Mucosa of descending colon (tissue), 3 donors: ENCODE data around the gene EGFLAM. TPM values are rescaled to one million over a fixed set of nuclear protein-coding genes. Genes with fewer than 3 reads are reported as not detected.

ENCODE experiments used
- ATAC-seq: fragments of 200-7000 bp; cut with Tn5 transposase; one replicate; pipeline ENCODE4 v1.9.1; 2020; ENCODE audit warnings: mild to moderate bottlenecking, moderate library complexity
- DNase-seq, 3 donors: peaks; one replicate each; pipeline ENCODE4 v3.0.0-alpha.2; 2020
- H3K36me3 ChIP-seq: fragments of 200-600 bp; one replicate; pipeline ENCODE4 v1.8.0; 2021; ENCODE audit warnings: low read depth, mild to moderate bottlenecking
- H3K4me1 ChIP-seq: fragments of 200-600 bp; one replicate; pipeline ENCODE4 v1.8.0; 2021; ENCODE audit warnings: low read depth, mild to moderate bottlenecking
- H3K4me3 ChIP-seq: fragments of 200-600 bp; one replicate; pipeline ENCODE4 v1.8.0; 2021; ENCODE audit warnings: mild to moderate bottlenecking
- H3K9me3 ChIP-seq: fragments of 200-600 bp; one replicate; pipeline ENCODE4 v1.8.0; 2021; ENCODE audit warnings: mild to moderate bottlenecking
- CTCF ChIP-seq: fragments of 200-600 bp; IDR thresholded peaks from one replicate; pipeline ENCODE4 v1.8.0; 2022; ENCODE audit warnings: antibody characterized with exemption, mild to moderate bottlenecking
- intact Hi-C, 2 donors: fragments of 100-400 bp; cut with DNase I in 1 of 2; cut with micrococcal nuclease in 1 of 2; formaldehyde crosslinking; loops; one replicate each; pipeline versions ENCODE4 v1.11.0 to v1.11.1; 2022; cut with DNase I, micrococcal nuclease
- total RNA-seq, 3 donors: library from RNA; stranded (reverse); fragmentation: NEBNext Ultra II Directional in 2 of 3; extraction: Animal tissue kit (Norgen Biotek cat#: 25700) in 2 of 3; gene quantifications; one replicate each; pipeline versions ENCODE4 v1.2.1 to v1.2.4, GENCODE V29; 2021 to 2023
- donor health status: DM: no; HTN: no; CAD: no; lungs with moderate emphysema.
- donor health status: DM: no; HTN: no; CAD: no.
- donor health status: DM: no; HTN: yes; CAD: no.

The EGFLAM gene
- total RNA-seq, 3 donors from 2014 or later: 0.46 to 2.1 (median 0.84) TPM

GRCh38 chr5:38367410-38367809 is 109.1 kb downstream of the EGFLAM start:
- no peak for ATAC-seq
- H3K4me3 ChIP-seq: no peak overlapping the region
- no peak for TF ChIP-seq CTCF
- DNase-seq: no peak
- no peaks in the 10 kb centered on the region for H3K36me3 ChIP-seq
- no peaks in the 10 kb centered on the region for H3K4me1 ChIP-seq
- intact Hi-C loops: no loop called here
- no peaks in the 10 kb centered on the region for H3K9me3 ChIP-seq

- intact Hi-C loops: no loop called here
- no peak overlapping the region for H3K4me3 ChIP-seq
- TF ChIP-seq CTCF: no peak
- ATAC-seq (no peak), DNase-seq (no peak)
- no peaks in the 10 kb centered on the region for H3K4me1 ChIP-seq
- no peaks in the 10 kb centered on the region for H3K36me3 ChIP-seq
- H3K9me3 ChIP-seq: no peaks in the 10 kb centered on the region
These were observed 109.6 kb downstream of the EGFLAM start for GRCh38 chr5:38367966-38368365.

- peak; percentile 16 for ATAC-seq
- no peak overlapping the region for H3K4me3 ChIP-seq
- H3K9me3 ChIP-seq: no peaks in the 10 kb centered on the region
- no peak for TF ChIP-seq CTCF
- intact Hi-C loops: no loop called here
- peak in 1 of 3 donors; percentile 6 for DNase-seq
- no peaks in the 10 kb centered on the region for H3K36me3 ChIP-seq
- no peaks in the 10 kb centered on the region for H3K4me1 ChIP-seq
These were observed 111.3 kb downstream of the EGFLAM start for GRCh38 chr5:38369692-38370091.

GRCh38 chr5:38370358-38371100 is 112.2 kb downstream of the EGFLAM start:
- TF ChIP-seq CTCF: no peak
- DNase-seq (no peak), ATAC-seq (no peak)
- Histone ChIP-seq H3K4me3 (no peak overlapping the region), H3K36me3 (no peaks in the 10 kb centered on the region), H3K9me3 (no peaks in the 10 kb centered on the region), H3K4me1 (no peaks in the 10 kb centered on the region)
- intact Hi-C loops: no loop called here

GRCh38 chr5:38371596-38371995 is 113.2 kb downstream of the EGFLAM start:
- ATAC-seq: no peak
- H3K36me3 ChIP-seq: no peaks in the 10 kb centered on the region

More at GRCh38 chr5:38371596-38371995, 113.2 kb downstream of the EGFLAM start:
- Histone ChIP-seq H3K4me3 (no peak overlapping the region), H3K4me1 (no peaks in the 10 kb centered on the region), H3K9me3 (no peaks in the 10 kb centered on the region)
- TF ChIP-seq CTCF: no peak
- intact Hi-C loops: no loop called here
- no peak for DNase-seq
